Duodenal mucosa (tissue), 2 donors: Measurements from ENCODE around the gene KLK13.

Source experiments
- H3K27ac ChIP-seq: one replicate; pipeline ENCODE4 v1.7.0; 2013; ENCODE audit warnings: low read depth, low read length
- H3K27me3 ChIP-seq, 2 donors: one replicate each; pipeline ENCODE4 v1.7.0; 2013; ENCODE audit warnings: low read length in 2 of 2, control low read depth in 1 of 2; ENCODE audit not compliant: insufficient read depth in 2 of 2, control insufficient read depth in 1 of 2
- H3K36me3 ChIP-seq, 2 donors: one replicate each; pipeline ENCODE4 v1.7.0; 2013; ENCODE audit warnings: low read length in 2 of 2, control low read depth in 1 of 2; ENCODE audit not compliant: insufficient read depth in 2 of 2, control insufficient read depth in 1 of 2
- H3K4me1 ChIP-seq, 2 donors: one replicate each; pipeline ENCODE4 v1.7.0; 2013; ENCODE audit warnings: low read length in 2 of 2, control low read depth in 1 of 2; ENCODE audit not compliant: insufficient read depth in 2 of 2, control insufficient read depth in 1 of 2
- H3K4me3 ChIP-seq, 2 donors: one replicate each; pipeline ENCODE4 v1.7.0; 2013; ENCODE audit warnings: low read length in 2 of 2, low read depth in 1 of 2
- H3K9ac ChIP-seq, 2 donors: one replicate each; pipeline ENCODE4 v1.7.0; 2013; ENCODE audit warnings: low read length in 2 of 2, low read depth in 1 of 2
- H3K9me3 ChIP-seq, 2 donors: one replicate each; pipeline ENCODE4 v1.7.0; 2013; ENCODE audit warnings: low read length in 2 of 2, control low read depth in 1 of 2; ENCODE audit not compliant: control insufficient read depth in 1 of 2

The KLK13 gene, protein sequence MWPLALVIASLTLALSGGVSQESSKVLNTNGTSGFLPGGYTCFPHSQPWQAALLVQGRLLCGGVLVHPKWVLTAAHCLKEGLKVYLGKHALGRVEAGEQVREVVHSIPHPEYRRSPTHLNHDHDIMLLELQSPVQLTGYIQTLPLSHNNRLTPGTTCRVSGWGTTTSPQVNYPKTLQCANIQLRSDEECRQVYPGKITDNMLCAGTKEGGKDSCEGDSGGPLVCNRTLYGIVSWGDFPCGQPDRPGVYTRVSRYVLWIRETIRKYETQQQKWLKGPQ

DNA sequence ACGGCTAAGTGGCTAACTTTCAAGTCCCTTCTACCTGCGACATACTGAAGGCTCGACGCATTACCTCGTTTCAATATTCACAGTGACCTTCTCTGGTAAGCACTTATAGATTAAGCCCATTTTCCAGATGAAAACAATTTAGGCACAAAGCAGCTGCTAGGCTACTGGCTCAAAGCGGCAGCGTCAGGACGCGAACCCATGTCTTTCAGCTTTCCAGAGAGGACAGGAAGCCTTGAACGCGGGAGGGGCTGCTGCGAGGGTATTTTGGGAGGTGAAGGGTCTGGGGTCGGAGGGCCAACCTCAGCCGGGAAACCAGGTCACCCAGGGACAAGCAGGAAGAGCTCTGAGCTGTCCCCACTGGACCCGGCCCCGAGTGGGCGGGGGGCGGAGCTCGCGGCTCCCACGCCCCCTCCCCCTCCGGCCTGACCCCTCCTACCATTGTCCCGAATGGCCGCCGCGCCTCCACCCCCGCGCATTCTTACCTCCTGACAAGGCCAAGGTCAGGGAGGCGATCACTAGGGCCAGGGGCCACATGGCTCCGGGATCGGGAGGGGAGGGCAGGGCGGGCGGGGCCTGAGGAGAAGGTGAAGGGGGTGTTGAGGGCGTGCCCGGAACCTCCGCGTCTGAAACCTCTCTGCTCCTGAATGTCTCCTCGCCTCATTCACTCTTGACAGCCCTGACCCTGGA, at the start of gene KLK13:
Gene KLK13, minus strand, starts transcription at position 559 of the 687 bp plus-strand sequence. Its CDS starts 25 bp downstream, at position 534.
- no peak within 1 kb of the TSS for H3K9ac ChIP-seq
- no peak within 1 kb of the TSS for H3K27ac ChIP-seq
- H3K4me1 ChIP-seq, result no peaks in the 10 kb centered on the region
- H3K36me3 ChIP-seq, result no peaks in the 10 kb centered on the region
- peaks cover 6 to 11% of the 10 kb centered on the region in 2 donors for H3K27me3 ChIP-seq
- H3K9me3 ChIP-seq, result no peaks in the 10 kb centered on the region
- peak within 1 kb of the TSS; percentile 28 to 30 for H3K4me3 ChIP-seq

DNA sequence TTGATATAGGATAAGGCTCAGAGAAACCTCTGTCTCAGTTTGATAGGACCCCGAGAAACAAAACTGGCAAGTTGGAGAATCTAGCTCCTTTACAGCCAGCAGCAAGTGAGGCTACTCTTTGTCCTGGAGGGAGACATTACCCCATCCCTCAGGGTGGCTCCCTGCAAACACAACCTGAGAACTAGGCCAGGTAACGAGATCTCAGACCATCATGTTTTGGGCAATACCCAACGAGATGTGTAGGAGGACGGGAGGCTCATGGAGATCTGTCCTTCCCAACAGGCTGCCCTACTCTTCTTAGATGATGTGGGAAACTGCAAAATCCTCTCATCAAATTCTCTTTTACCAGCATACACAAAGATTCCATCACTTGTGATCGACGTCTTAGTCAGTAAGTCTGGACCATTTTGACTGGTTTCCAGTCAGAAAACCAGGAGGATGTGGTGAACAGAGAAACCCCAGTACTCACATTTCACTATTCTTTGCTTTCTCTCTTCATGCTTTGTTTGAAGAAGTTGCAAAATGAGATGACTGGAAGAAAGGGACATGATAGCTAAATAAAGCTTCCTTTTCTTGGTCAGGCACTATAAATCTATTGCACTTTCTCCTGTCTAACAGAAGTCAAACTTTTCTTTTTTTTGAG, 49.3 kb upstream of the KLK13 start:
- H3K4me1 ChIP-seq, result no peaks in the 10 kb centered on the region
- no peak overlapping the region for H3K9ac ChIP-seq
- no peaks in the 10 kb centered on the region for H3K9me3 ChIP-seq
- H3K4me3 ChIP-seq, result no peak overlapping the region
- H3K36me3 ChIP-seq, result no peaks in the 10 kb centered on the region
- H3K27me3 ChIP-seq, result peaks cover 2 to 3% of the 10 kb centered on the region in 2 donors
- H3K27ac ChIP-seq, result no peak overlapping the region

DNA sequence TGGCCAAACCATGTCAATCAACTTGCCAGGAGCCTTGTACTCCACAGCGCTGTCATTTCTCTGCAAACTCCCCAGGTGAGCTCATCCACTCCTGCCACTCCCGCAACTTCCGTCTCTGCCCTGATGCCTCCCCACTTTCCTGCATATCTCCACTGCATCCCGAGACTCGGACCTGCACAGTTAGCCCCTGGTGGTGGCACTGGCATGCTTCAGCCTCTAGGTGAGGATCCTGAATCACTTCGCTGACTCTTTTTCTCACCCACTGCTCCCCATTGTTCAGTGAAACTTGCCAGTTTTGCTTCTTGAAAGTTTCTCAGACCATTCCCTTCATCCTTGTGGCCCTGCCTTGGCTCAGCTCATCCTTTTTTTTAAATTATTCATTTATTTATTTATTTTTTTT, 46.7 kb upstream of the KLK13 start:
- no peaks in the 10 kb centered on the region for H3K9me3 ChIP-seq
- no peak overlapping the region for H3K4me3 ChIP-seq
- H3K4me1 ChIP-seq, result peaks cover 5 to 12% of the 10 kb centered on the region in 2 donors
- H3K27me3 ChIP-seq, result peaks cover 2 to 3% of the 10 kb centered on the region in 2 donors
- no peaks in the 10 kb centered on the region for H3K36me3 ChIP-seq
- H3K27ac ChIP-seq, result no peak overlapping the region
- H3K9ac ChIP-seq, result no peak overlapping the region

DNA sequence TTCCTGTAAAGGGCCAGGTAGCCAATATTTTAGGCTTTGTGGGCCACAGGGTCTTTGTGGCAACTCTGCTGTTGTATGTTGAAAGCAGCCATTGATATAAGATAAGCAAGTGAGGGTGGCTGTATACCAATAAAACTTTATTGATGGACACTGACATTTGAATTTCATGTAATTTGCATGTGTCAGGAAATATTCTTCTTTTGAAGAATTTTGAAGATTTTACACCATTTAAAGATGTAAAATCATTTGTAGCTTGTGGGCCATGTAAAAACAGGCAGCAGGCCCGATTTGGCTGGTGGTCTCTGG, 45.7 kb upstream of the KLK13 start:
- H3K27ac ChIP-seq, result no peak overlapping the region
- H3K4me1 ChIP-seq, result peaks cover 5 to 12% of the 10 kb centered on the region in 2 donors
- H3K4me3 ChIP-seq, result no peak overlapping the region

DNA sequence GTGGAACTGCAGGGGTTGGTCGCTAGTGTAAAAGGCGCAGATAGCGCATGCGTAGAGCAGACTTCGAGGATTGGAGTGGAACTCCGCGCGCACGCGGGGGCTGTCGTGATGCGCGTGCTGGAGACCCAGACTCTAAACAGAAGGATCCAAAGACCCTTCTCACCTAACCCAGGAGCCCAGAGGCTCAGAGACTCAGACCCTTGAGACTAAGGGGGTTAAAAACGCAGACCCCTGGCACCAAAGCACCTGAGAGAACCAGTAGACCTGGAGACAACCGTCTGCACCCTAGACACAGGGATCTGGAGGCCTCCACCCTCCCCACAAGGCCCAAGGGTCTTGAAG, 43.9 kb upstream of the KLK13 start:
- H3K9ac ChIP-seq, result peak overlapping the region; percentile 81 to 85
- no peak overlapping the region for H3K27ac ChIP-seq

More for the DNA sequence above, 45.7 kb upstream of the KLK13 start:
- H3K9me3 ChIP-seq, result no peaks in the 10 kb centered on the region
- H3K27me3 ChIP-seq, result peaks cover 0 to 2% of the 10 kb centered on the region in 2 donors
- H3K36me3 ChIP-seq, result no peaks in the 10 kb centered on the region
- H3K9ac ChIP-seq, result no peak overlapping the region

DNA sequence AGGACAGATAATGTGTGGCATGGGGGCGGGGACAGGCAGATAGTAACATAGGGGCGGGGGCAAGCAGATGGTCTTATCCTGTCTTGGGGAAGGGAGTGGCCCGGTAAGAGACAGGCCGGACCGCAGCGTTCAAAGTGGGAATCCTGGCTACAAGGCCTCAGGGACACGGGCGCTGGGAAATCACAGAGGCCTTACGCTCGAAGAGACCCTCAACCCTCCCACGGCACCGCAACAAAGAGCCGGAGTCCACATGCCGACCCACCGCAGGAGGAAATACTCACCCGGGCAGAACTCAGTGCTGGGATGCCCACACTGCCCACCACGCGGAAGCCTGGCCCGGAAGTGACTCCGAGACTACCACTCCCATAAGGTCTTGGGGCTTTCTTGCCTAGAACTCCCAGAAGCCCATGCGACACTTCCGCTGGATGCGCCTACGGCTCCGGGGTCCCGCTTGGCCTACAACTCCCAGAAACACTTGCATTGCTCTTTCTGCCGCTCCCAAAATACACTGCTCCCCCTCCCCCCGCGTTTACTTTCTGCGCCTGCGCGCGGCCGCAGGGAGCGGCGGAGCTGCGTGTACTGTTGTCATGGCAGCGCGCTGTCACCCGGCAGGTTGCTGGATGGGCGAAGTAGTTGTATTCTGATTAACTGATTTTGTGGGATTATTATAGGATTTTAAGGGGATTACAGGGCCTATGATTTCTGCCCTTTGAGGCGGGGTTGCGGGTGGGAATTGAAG, 43.3 kb upstream of the KLK13 start, which contains the start of gene CTU1:
Gene CTU1, minus strand, starts transcription at position 344 of the 739 bp plus-strand sequence. CDS start 3,840 bp downstream, outside the sequence.
- Histone ChIP-seq H3K27ac (no peak within 1 kb of the TSS), H3K36me3 (peaks cover 5 to 13% of the 10 kb centered on the region in 2 donors), H3K27me3 (peaks cover 0 to 2% of the 10 kb centered on the region in 2 donors), H3K4me3 (peak within 1 kb of the TSS; percentile 96 to 97), H3K9me3 (no peaks in the 10 kb centered on the region), H3K4me1 (peaks cover 5 to 12% of the 10 kb centered on the region in 2 donors), H3K9ac (peak within 1 kb of the TSS; percentile 81 to 85)

More for the DNA sequence above, 43.9 kb upstream of the KLK13 start:
- Histone ChIP-seq H3K4me1 (peaks cover 5 to 12% of the 10 kb centered on the region in 2 donors), H3K27me3 (peaks cover 0 to 2% of the 10 kb centered on the region in 2 donors), H3K4me3 (peak overlapping the region; percentile 96 to 97), H3K9me3 (no peaks in the 10 kb centered on the region), H3K36me3 (peaks cover 1 to 10% of the 10 kb centered on the region in 2 donors)

DNA sequence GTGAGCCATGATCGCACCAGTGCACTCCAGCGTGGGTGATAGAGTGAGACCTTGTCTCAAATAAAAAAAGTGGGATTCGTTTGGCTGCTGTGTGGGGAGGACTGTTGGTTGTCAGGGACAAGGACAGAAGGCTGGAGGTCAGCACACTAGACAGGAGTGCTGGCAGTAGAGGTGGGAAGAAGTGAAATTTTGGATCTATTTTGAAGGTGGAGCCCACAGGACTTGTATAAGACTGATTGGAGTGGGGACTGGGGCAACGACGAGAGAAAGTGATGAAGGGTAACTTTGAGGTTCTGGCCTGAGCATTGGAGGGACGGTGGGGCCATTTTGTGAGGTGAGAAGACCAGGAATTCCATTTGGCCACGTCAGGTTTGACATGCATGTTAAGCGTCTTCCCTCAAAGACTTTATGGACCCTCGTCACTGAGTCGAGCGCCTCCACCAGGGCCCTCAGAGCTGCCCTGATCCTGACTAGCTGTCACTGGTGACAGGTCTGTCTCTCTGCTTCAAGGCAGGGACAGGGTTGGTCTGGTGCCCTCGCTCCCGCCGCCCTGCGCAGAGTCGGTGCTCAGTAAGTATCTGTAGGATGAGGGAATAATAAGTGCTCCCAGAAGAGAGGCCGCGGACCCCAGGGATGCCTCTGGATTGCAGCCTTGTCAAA, 42.6 kb upstream of the KLK13 start:
- Histone ChIP-seq H3K36me3 (peaks cover 5 to 15% of the 10 kb centered on the region in 2 donors), H3K4me3 (peak overlapping the region; percentile 96 to 97), H3K9ac (peak overlapping the region; percentile 81 to 85), H3K4me1 (peaks cover 5 to 12% of the 10 kb centered on the region in 2 donors), H3K9me3 (no peaks in the 10 kb centered on the region), H3K27ac (no peak overlapping the region), H3K27me3 (peaks cover 0 to under 1% of the 10 kb centered on the region in 2 donors)

DNA sequence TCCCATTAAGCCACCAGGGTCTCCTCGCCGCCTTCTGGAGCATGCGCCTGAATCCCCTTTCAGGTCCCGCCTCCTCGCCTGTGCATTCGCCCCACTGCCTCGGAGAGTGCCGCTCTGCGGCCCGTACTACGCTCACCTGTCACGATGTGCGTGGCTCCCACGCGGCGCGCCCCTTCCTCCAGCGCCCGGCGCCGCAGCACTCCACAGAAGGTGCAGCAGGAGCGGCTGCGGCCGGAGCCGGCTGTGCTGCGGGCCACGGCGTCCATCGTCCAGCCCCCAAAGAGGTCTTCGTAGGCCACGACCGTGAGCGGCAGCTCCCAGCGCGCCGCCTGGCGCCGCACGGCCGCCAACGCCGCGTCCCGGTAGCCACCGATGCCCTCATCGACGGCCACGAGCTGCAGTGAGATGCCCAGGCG, 39.0 kb upstream of the KLK13 start:
- Histone ChIP-seq H3K27ac (no peak overlapping the region), H3K9ac (no peak overlapping the region), H3K27me3 (no peaks in the 10 kb centered on the region), H3K36me3 (peaks cover 5 to 25% of the 10 kb centered on the region in 2 donors), H3K9me3 (no peaks in the 10 kb centered on the region), H3K4me3 (no peak overlapping the region), H3K4me1 (peaks cover 5 to 10% of the 10 kb centered on the region in 2 donors)

DNA sequence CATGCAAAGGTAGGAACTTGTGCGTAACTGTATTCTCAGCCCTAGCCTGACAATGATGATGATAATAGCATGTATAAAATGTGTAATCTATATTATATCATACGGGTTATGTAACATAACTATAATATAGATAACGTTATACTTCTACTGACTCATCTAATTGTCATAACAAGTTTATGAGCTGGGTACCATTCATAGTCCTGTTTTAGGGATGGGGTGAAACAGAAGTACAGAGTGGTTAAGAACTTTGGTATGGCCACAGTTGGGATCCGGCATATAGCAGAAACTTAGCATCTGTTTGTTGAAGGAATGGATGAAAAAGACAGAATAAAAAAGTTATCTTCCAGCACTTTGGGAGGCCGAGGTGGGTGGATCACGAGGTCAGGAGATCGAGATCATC, 38.1 kb upstream of the KLK13 start:
- H3K36me3 ChIP-seq, result peaks cover 5 to 27% of the 10 kb centered on the region in 2 donors
- no peak overlapping the region for H3K27ac ChIP-seq
- no peak overlapping the region for H3K9ac ChIP-seq
- H3K4me3 ChIP-seq, result no peak overlapping the region
- H3K4me1 ChIP-seq, result peaks cover 5 to 7% of the 10 kb centered on the region in 2 donors
- H3K9me3 ChIP-seq, result no peaks in the 10 kb centered on the region
- H3K27me3 ChIP-seq, result no peaks in the 10 kb centered on the region
